Caco-2 (cell line): ENCODE data around the gene SH3BGRL2. TPM values are rescaled to one million over a fixed set of nuclear protein-coding genes. Genes with fewer than 3 reads are reported as not detected.

Source experiments
- BruUV-seq: library from RNA; stranded (reverse); fragments of 400-500 nt; replicated peaks from 2 replicates; lab custom pipeline; 2021; lab: Mats Ljungman, UMichigan
- CTCF ChIA-PET: fragments of 300-600 bp; sonication (Branson Sonifier 250); formaldehyde crosslinking; loops from one replicate; lab custom pipeline; 2022; ENCODE audit warnings: antibody characterized with exemption; lab: Charles Lee
- POLR2A ChIA-PET: fragments of 300-600 bp; sonication (Branson Sonifier 250); formaldehyde crosslinking; loops from one replicate; lab custom pipeline; 2022; ENCODE audit warnings: antibody characterized with exemption; lab: Charles Lee
- DNase-seq, 2 experiments: peaks; one replicate each; pipeline versions ENCODE4 v3.0.0 to v3.0.0-alpha.2; 2020 to 2022
- H3K27me3 ChIP-seq: replicated peaks from 2 replicates; pipeline ENCODE4 v1.6.0; 2011; ENCODE audit warnings: low read length; ENCODE audit not compliant: control insufficient read depth, insufficient read depth
- H3K36me3 ChIP-seq: 2 replicates; pipeline ENCODE4 v1.5.1; 2011; ENCODE audit warnings: low read length; ENCODE audit not compliant: control insufficient read depth, insufficient read depth
- H3K4me1 ChIP-seq: fragments of 250-450 bp; sonication (Bioruptor Pico); 2 replicates; pipeline ENCODE4 v1.5.1; 2020; ENCODE audit warnings: mild to moderate bottlenecking
- H3K4me3 ChIP-seq: 2 replicates; pipeline ENCODE4 v1.5.1; 2011; ENCODE audit warnings: low read depth, mild to moderate bottlenecking, control low read depth, low read length
- H3K9me3 ChIP-seq: fragments of 250-450 bp; sonication (Bioruptor Pico); 2 replicates; pipeline ENCODE4 v1.5.1; 2020; ENCODE audit warnings: mild to moderate bottlenecking, moderate library complexity
- H3K27ac Mint-ChIP-seq: one replicate; pipeline ENCODE4 v1.8.0; 2022; ENCODE audit warnings: mixed read lengths; ENCODE audit not compliant: unreplicated experiment
- H3K27me3 Mint-ChIP-seq: one replicate; pipeline ENCODE4 v1.8.0; 2022; ENCODE audit warnings: mixed read lengths; ENCODE audit not compliant: insufficient read depth, unreplicated experiment
- H3K36me3 Mint-ChIP-seq: one replicate; pipeline ENCODE4 v1.8.0; 2022; ENCODE audit warnings: mild to moderate bottlenecking, mixed read lengths; ENCODE audit not compliant: insufficient read depth, unreplicated experiment
- H3K4me1 Mint-ChIP-seq: one replicate; pipeline ENCODE4 v1.8.0; 2022; ENCODE audit warnings: low read depth, mixed read lengths; ENCODE audit not compliant: unreplicated experiment
- H3K4me3 Mint-ChIP-seq: one replicate; pipeline ENCODE4 v1.8.0; 2022; ENCODE audit warnings: mild to moderate bottlenecking, moderate library complexity, mixed read lengths; ENCODE audit not compliant: unreplicated experiment
- H3K9me3 Mint-ChIP-seq: one replicate; pipeline ENCODE4 v1.8.0; 2022; ENCODE audit warnings: mixed read lengths; ENCODE audit not compliant: unreplicated experiment
- intact Hi-C: fragments of 100-400 bp; cut with micrococcal nuclease; formaldehyde crosslinking; loops from one replicate; pipeline ENCODE4 v1.10.0; 2022; ENCODE audit not compliant: unreplicated experiment
- total RNA-seq: library from RNA; stranded (reverse); gene quantifications from 2 replicates; pipeline ENCODE4 v1.2.3, GENCODE V29; 2022
- TF ChIP-seq, protein P1 (sequence below), 2 experiments: fragments of 200-600 bp in 1 of 2; IDR thresholded peaks; 1 replicate in 1 of 2; 2 replicates in 1 of 2; pipeline versions ENCODE4 v1.5.1 to v1.8.0; 2011 to 2022; ENCODE audit warnings: antibody characterized with exemption in 1 of 2, control low read depth in 1 of 2, inconsistent platforms in 1 of 2, low read depth in 1 of 2, low read length in 1 of 2, mild to moderate bottlenecking in 1 of 2, moderate library complexity in 1 of 2; ENCODE audit not compliant: insufficient read depth in 1 of 2, severe bottlenecking in 1 of 2, unreplicated experiment in 1 of 2

SH3BGRL2 gene
- total RNA-seq, 1 experiment from 2014 or later, result 102 TPM

DNA sequence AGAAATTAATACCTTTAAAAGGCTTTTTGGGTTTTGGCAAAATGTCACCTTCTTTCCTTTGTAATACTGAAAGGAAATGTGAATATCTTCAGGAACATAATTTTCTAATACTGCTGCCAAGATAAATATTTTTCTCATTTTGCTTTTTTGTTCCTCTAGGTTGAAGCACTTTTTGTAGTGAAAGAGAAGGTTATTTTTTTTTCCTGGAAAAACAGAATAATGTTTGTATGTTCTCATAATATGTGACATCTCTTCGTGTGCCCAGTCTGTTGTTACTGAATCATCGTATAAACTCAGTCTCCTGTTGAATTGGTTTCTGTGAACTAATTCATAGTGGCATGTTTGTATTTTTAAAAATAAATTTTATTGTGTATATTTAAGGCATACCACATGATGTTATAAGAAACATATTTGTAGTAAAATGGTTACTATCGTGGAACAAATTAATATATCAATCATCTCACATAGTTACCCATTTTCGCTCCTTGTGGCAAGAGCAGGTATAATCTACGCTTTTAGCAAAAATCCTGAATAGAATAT is 74.4 kb downstream of the SH3BGRL2 start:
- H3K27me3 ChIP-seq, result no peaks in the 10 kb centered on the region
- H3K27me3 Mint-ChIP-seq, result no peaks in the 10 kb centered on the region
- no peak overlapping the region for H3K4me3 Mint-ChIP-seq
- 0 out of 2 replicates have a peak, but pooled peaks cover 6% of the 10 kb centered on the region for H3K4me1 ChIP-seq
- ChIA-PET POLR2A (no interaction called here), CTCF (no interaction called here)
- TF ChIP-seq, protein P1, sequence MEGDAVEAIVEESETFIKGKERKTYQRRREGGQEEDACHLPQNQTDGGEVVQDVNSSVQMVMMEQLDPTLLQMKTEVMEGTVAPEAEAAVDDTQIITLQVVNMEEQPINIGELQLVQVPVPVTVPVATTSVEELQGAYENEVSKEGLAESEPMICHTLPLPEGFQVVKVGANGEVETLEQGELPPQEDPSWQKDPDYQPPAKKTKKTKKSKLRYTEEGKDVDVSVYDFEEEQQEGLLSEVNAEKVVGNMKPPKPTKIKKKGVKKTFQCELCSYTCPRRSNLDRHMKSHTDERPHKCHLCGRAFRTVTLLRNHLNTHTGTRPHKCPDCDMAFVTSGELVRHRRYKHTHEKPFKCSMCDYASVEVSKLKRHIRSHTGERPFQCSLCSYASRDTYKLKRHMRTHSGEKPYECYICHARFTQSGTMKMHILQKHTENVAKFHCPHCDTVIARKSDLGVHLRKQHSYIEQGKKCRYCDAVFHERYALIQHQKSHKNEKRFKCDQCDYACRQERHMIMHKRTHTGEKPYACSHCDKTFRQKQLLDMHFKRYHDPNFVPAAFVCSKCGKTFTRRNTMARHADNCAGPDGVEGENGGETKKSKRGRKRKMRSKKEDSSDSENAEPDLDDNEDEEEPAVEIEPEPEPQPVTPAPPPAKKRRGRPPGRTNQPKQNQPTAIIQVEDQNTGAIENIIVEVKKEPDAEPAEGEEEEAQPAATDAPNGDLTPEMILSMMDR (IDR thresholded peaks at IDR 0.05; ENCODE audit: insufficient read depth in 1 of 2, low read depth in 1 of 2, low read length in 1 of 2, severe bottlenecking in 1 of 2, unreplicated experiment in 1 of 2), result no peak
- H3K27ac Mint-ChIP-seq, result no peak overlapping the region
- peaks cover 36% of the 10 kb centered on the region for H3K36me3 Mint-ChIP-seq
- no TSS peak for BruUV-seq
- H3K9me3 ChIP-seq, result no peaks in the 10 kb centered on the region
- intact Hi-C loops, result no loop called here
- H3K4me1 Mint-ChIP-seq, result peaks cover 13% of the 10 kb centered on the region
- peaks cover 2% of the 10 kb centered on the region; the same call in 1 of the 2 replicates for H3K36me3 ChIP-seq
- H3K4me3 ChIP-seq, result no peak overlapping the region
- DNase-seq, result no peak
- H3K9me3 Mint-ChIP-seq, result no peaks in the 10 kb centered on the region

DNA sequence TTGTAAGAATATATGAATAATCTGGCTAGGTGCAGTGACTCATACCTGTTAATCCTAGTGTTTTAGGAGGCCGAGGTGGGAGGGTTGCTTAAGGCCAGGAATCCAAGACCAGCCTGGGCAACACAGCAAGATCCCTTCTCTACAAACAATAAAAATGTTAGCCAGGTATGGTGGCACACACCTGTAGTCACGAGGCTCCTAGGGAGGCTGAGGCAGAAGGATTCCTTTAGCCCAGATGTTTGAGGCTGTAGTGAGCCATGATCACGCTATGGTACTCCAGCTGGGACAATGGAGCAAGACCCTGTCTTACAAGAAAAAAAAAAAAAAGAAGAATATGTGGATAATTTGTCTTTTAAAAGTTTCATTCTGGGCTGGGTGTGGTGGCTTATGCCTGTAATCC is 75.4 kb downstream of the SH3BGRL2 start:
- 0 out of 2 replicates have a peak, but pooled peaks cover 6% of the 10 kb centered on the region for H3K4me1 ChIP-seq
- Mint-ChIP-seq H3K4me1 (peaks cover 15% of the 10 kb centered on the region), H3K4me3 (no peak overlapping the region), H3K9me3 (no peaks in the 10 kb centered on the region), H3K36me3 (peaks cover 35% of the 10 kb centered on the region), H3K27ac (no peak overlapping the region), H3K27me3 (no peaks in the 10 kb centered on the region)
- no TSS peak for BruUV-seq
- POLR2A ChIA-PET, result no interaction called here
- no peak for DNase-seq
- TF ChIP-seq, protein P1 (IDR thresholded peaks at IDR 0.05; ENCODE audit: insufficient read depth in 1 of 2, low read depth in 1 of 2, low read length in 1 of 2, severe bottlenecking in 1 of 2, unreplicated experiment in 1 of 2), result no peak
- H3K4me3 ChIP-seq, result no peak overlapping the region
- peaks cover 2% of the 10 kb centered on the region; the same call in 1 of the 2 replicates for H3K36me3 ChIP-seq
- no peaks in the 10 kb centered on the region for H3K27me3 ChIP-seq
- H3K9me3 ChIP-seq, result no peaks in the 10 kb centered on the region
- intact Hi-C loops, result no loop called here
- CTCF ChIA-PET, result no interaction called here

DNA sequence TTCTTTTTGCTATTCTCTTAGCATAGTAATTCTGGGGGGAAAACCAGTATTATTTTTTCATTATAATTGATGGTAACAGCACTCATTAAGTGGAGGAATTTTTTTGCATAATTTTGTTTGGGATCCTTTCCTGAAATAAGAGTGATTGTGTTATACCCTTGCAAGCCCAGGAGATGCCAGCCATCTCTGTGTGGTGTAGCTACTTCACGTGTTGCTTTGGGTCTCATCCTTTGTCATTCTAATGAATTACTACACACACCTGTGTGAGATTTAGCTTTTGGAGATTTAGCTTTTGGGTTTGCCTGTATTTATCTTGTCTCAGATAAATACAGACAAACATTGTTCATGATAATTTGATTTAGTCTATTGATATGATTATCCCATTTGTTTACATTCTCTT is 76.5 kb downstream of the SH3BGRL2 start:
- intact Hi-C loops, result loop anchor here (2.0 kb wide), 1 partner anchor 29 kb away; no protein-coding TSS in a partner anchor
- Histone ChIP-seq H3K9me3 (no peaks in the 10 kb centered on the region), H3K4me1 (peaks cover 8% of the 10 kb centered on the region; the same call in 1 of the 2 replicates), H3K36me3 (peaks cover 2% of the 10 kb centered on the region; the same call in 1 of the 2 replicates), H3K4me3 (no peak overlapping the region), H3K27me3 (no peaks in the 10 kb centered on the region)
- Mint-ChIP-seq H3K27me3 (no peaks in the 10 kb centered on the region), H3K9me3 (no peaks in the 10 kb centered on the region), H3K27ac (no peak overlapping the region), H3K36me3 (peaks cover 24% of the 10 kb centered on the region), H3K4me1 (peaks cover 23% of the 10 kb centered on the region), H3K4me3 (no peak overlapping the region)
- no TSS peak for BruUV-seq
- DNase-seq, result no peak
- ChIA-PET CTCF (no interaction called here), POLR2A (no interaction called here)
- TF ChIP-seq, protein P1 (IDR thresholded peaks at IDR 0.05; ENCODE audit: insufficient read depth in 1 of 2, low read depth in 1 of 2, low read length in 1 of 2, severe bottlenecking in 1 of 2, unreplicated experiment in 1 of 2), result no peak
